Epithelial cell of esophagus (primary cell): Measurements from ENCODE around the gene TRIM32.

Experiments used
- DNase-seq: peaks from one replicate; pipeline ENCODE4 v3.0.0; 2010; ENCODE audit warnings: low read depth
- H3K4me3 ChIP-seq: 2 replicates; pipeline ENCODE4 v1.5.1; 2011; ENCODE audit warnings: mild to moderate bottlenecking, low read length, control low read depth
- CTCF ChIP-seq: IDR thresholded peaks from 2 replicates; pipeline ENCODE4 v1.5.1; 2011; ENCODE audit warnings: low read depth, mild to moderate bottlenecking, low read length, control low read depth, inconsistent platforms; ENCODE audit not compliant: insufficient read depth; ENCODE audit errors: missing control alignments

The TRIM32 gene

GRCh38 chr9:116647515-116647809 is 39.6 kb upstream of the TRIM32 start:
- TF ChIP-seq CTCF, result no peak
- DNase-seq, result no peak
- no peak overlapping the region for H3K4me3 ChIP-seq

- DNase-seq, result peak; percentile 53
- no peak for TF ChIP-seq CTCF
- no peak overlapping the region for H3K4me3 ChIP-seq
Observed at GRCh38 chr9:116653348-116654058, 33.6 kb upstream of the TRIM32 start.

GRCh38 chr9:116654059-116654355 is 33.1 kb upstream of the TRIM32 start:
- no peak for TF ChIP-seq CTCF
- no peak for DNase-seq
- H3K4me3 ChIP-seq, result no peak overlapping the region

GRCh38 chr9:116656501-116656971 is 30.6 kb upstream of the TRIM32 start:
- TF ChIP-seq CTCF, result no peak
- DNase-seq, result no peak
- no peak overlapping the region for H3K4me3 ChIP-seq

- no peak for TF ChIP-seq CTCF
- DNase-seq, result no peak
- H3K4me3 ChIP-seq, result no peak overlapping the region
Observed at GRCh38 chr9:116656977-116657376, 30.1 kb upstream of the TRIM32 start.

GRCh38 chr9:116658265-116658664 is 28.8 kb upstream of the TRIM32 start:
- H3K4me3 ChIP-seq, result no peak overlapping the region
- DNase-seq, result no peak
- TF ChIP-seq CTCF, result no peak
